ENCODE data around the gene CHIT1. TPM values are rescaled to one million over a fixed set of nuclear protein-coding genes. Genes with fewer than 3 reads are reported as not detected.

The CHIT1 gene
- total and polyA plus RNA-seq, 10 donors = 2.0 to 165 (median 6.7) TPM

DNA sequence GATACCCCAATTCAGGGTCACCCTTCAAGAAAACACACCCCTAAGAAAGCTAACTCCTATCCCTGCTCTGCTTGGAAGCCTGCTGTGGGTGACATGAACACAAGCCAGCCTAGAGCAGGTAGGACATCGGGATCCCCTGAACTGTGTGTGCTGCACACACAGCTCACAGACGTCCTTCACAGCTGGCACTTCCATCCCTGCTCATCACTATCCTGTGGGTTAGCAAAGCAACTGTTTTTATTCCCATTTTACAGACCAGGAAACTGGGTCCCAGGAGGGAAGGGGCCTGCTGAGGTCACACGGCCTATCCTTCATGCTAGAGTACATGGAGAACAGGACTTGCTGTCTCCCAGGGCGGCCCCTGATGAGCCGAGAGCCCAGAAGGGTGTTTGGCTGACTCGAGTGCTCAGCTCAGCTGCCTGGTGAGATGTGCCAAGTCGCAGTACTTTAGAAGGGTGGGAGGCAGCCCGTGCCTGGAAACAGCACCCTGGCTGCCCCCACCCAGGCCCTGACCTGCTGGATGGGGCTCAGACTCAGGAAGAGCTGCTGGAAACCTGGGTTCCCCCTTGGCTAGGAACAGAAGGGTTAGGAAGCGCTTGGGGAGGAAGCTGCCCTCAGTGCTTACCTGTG, 47.6 kb upstream of the CHIT1 start:
- TF ChIP-seq POLR2A (IDR thresholded peaks at IDR 0.05) = no peak
- TF ChIP-seq, protein P1, sequence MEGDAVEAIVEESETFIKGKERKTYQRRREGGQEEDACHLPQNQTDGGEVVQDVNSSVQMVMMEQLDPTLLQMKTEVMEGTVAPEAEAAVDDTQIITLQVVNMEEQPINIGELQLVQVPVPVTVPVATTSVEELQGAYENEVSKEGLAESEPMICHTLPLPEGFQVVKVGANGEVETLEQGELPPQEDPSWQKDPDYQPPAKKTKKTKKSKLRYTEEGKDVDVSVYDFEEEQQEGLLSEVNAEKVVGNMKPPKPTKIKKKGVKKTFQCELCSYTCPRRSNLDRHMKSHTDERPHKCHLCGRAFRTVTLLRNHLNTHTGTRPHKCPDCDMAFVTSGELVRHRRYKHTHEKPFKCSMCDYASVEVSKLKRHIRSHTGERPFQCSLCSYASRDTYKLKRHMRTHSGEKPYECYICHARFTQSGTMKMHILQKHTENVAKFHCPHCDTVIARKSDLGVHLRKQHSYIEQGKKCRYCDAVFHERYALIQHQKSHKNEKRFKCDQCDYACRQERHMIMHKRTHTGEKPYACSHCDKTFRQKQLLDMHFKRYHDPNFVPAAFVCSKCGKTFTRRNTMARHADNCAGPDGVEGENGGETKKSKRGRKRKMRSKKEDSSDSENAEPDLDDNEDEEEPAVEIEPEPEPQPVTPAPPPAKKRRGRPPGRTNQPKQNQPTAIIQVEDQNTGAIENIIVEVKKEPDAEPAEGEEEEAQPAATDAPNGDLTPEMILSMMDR (IDR thresholded peaks at IDR 0.05 in 8 of 11, conservative IDR thresholded peaks at IDR 0.05 in 3 of 11) = no peak
- no peak for TF ChIP-seq POLR2AphosphoS5 (IDR thresholded peaks at IDR 0.05)
- DNase-seq = peak; percentile 78

DNA sequence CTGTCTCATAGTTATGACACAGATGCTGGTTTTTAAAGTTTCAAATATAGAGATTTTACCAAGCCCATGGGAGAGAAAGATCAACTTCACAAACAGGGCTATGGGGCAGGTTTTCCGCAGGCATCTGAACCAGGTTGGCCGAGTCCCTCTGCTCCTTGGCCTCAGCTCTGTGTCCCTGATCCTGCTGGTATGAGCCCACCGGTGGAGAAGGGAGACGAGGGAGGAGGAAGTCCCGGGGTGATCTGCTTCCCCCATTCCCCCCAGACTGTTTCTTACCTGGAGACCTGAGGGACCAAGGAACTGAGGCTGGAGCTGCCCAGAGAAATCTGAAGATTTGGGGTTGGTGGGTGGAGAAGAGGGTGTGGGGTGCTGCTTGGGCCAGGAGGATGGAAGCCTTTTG, 46.9 kb upstream of the CHIT1 start:
- peaks cover 27 to 95% (median 68%) of the 10 kb centered on the region in 6 donors for H3K4me1 ChIP-seq
- TF ChIP-seq POLR2A (IDR thresholded peaks at IDR 0.05) = no peak
- TF ChIP-seq POLR2AphosphoS5 (IDR thresholded peaks at IDR 0.05) = no peak
- TF ChIP-seq, protein P1 (IDR thresholded peaks at IDR 0.05 in 8 of 11, conservative IDR thresholded peaks at IDR 0.05 in 3 of 11) = no peak
- no peaks in the 10 kb centered on the region for H3K36me3 ChIP-seq
- 71 to 95% (median 85%) methylated on average over 5 of the region's 5 CpGs for WGBS, 5 donors
- DNase-seq = no peak
- no peaks in the 10 kb centered on the region for H3K9me3 ChIP-seq
- H3K4me3 ChIP-seq = no peak overlapping the region
- intact Hi-C loops (cut with DNase I; ENCODE audit: low total_unique reads) = no loop called here
- H3K27me3 ChIP-seq (replicated peaks in 1 of 7) = no peaks in the 10 kb centered on the region
- H3K27ac ChIP-seq = peak overlapping the region in 4 of 8 donors; percentile 80 to 87 (median 84)

More for the DNA sequence above, 47.6 kb upstream of the CHIT1 start:
- Histone ChIP-seq H3K4me3 (no peak overlapping the region), H3K9me3 (no peaks in the 10 kb centered on the region), H3K4me1 (peaks cover 27 to 95% (median 68%) of the 10 kb centered on the region in 6 donors), H3K27ac (peak overlapping the region; percentile 24 to 87 (median 80)), H3K36me3 (no peaks in the 10 kb centered on the region), H3K27me3 (replicated peaks in 1 of 7) (no peaks in the 10 kb centered on the region)
- intact Hi-C loops (cut with DNase I; ENCODE audit: low total_unique reads) = no loop called here
- 65 to 79% (median 77%) methylated on average over 9 of the region's 9 CpGs for WGBS, 5 donors

DNA sequence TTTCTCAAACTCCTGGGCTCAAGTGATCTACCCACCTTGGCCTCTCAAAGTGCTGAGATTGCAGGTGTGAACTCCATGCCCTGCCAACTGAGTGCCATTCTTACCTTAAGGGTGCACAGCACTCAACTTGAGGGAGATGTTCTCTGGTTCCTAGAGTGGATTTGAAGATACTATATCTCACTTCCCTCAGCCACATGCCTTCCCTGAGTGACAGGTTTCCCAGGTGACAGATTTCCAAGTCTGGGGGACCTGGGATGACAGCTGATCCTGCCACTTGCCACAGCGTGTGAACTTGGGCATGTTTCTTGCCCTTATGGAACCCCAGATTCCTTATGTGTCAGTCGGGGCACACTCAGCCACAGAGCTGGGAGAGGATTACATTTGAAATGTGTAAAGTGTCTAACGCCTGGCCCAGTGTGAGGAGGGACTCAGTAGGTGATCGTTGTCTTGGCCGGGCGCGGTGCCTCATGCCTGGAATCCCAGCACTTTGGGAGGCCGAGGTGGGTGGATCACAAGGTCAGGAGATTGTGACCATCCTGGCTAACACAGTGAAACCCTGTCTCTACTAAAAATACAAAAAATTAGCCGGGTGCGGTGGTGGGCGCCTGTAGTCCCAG, 46.3 kb upstream of the CHIT1 start:
- H3K27ac ChIP-seq = peak overlapping the region in 2 of 8 donors; percentile 88 to 89
- peaks cover 32 to 95% (median 72%) of the 10 kb centered on the region in 6 donors for H3K4me1 ChIP-seq
- DNase-seq = peak; percentile 51
- H3K27me3 ChIP-seq (replicated peaks in 1 of 7) = no peaks in the 10 kb centered on the region
- 90 to 97% (median 91%) methylated on average over 11 of the region's 11 CpGs for WGBS, 5 donors
- no peak overlapping the region for H3K4me3 ChIP-seq
- no peaks in the 10 kb centered on the region for H3K36me3 ChIP-seq
- intact Hi-C loops (cut with DNase I; ENCODE audit: low total_unique reads) = no loop called here
- no peak for TF ChIP-seq POLR2AphosphoS5 (IDR thresholded peaks at IDR 0.05)
- TF ChIP-seq, protein P1 (IDR thresholded peaks at IDR 0.05 in 8 of 11, conservative IDR thresholded peaks at IDR 0.05 in 3 of 11) = no peak
- no peak for TF ChIP-seq POLR2A (IDR thresholded peaks at IDR 0.05)
- no peaks in the 10 kb centered on the region for H3K9me3 ChIP-seq
